NCI-H1417 treated with DMSO at 0.1 percent for 48 hours (cell line): ENCODE measurements around the gene BLTP3B.

ENCODE experiments used
- DNase-seq: peaks from one replicate; lab custom pipeline; 2025; lab: John Stamatoyannopoulos, UW

The BLTP3B gene

GRCh38 chr12:100110276-100110675 is 32.4 kb downstream of the BLTP3B start:
- DNase-seq, result no peak

- no peak for DNase-seq
Observed at GRCh38 chr12:100106861-100107260, 35.8 kb downstream of the BLTP3B start.

GRCh38 chr12:100105661-100106060 is 37.0 kb downstream of the BLTP3B start:
- no peak for DNase-seq

GRCh38 chr12:100101000-100101399 is 41.7 kb downstream of the BLTP3B start:
- DNase-seq, result no peak
